Adipocyte (in vitro differentiated cells): Measurements from ENCODE around the gene SEPTIN2.

ENCODE experiments used
- DNase-seq: peaks from one replicate; pipeline ENCODE4 v3.0.0-alpha.2; 2015; ENCODE audit warnings: low read depth
- H3K27me3 ChIP-seq: replicated peaks from 2 replicates; pipeline ENCODE4 v1.7.0; 2013; ENCODE audit warnings: mild to moderate bottlenecking, low read length, moderate library complexity; ENCODE audit not compliant: control insufficient read depth, insufficient read depth
- H3K36me3 ChIP-seq: 2 replicates; pipeline ENCODE4 v1.7.0; 2013; ENCODE audit warnings: low read length, mild to moderate bottlenecking, moderate library complexity; ENCODE audit not compliant: control insufficient read depth, insufficient read depth, severe bottlenecking
- H3K4me1 ChIP-seq: 2 replicates; pipeline ENCODE4 v1.7.0; 2013; ENCODE audit warnings: mild to moderate bottlenecking, low read length, moderate library complexity; ENCODE audit not compliant: control insufficient read depth, insufficient read depth
- H3K4me3 ChIP-seq: 2 replicates; pipeline ENCODE4 v1.7.0; 2013; ENCODE audit warnings: mild to moderate bottlenecking, low read length, moderate library complexity
- H3K9ac ChIP-seq: 2 replicates; pipeline ENCODE4 v1.7.0; 2013; ENCODE audit warnings: mild to moderate bottlenecking, low read length, moderate library complexity
- H3K9me3 ChIP-seq: 2 replicates; pipeline ENCODE4 v1.7.0; 2013; ENCODE audit warnings: mild to moderate bottlenecking, low read length, moderate library complexity; ENCODE audit not compliant: control insufficient read depth

Gene SEPTIN2

GRCh38 chr2:241315879-241316631 is at the start of gene SEPTIN2:
SEPTIN2 (plus strand) TSS chr2:241315925; CDS start chr2:241324233, 8,308 bp downstream.
- DNase-seq: peak; percentile 79
- Histone ChIP-seq H3K27me3 (no peaks in the 10 kb centered on the region), H3K4me3 (peak within 1 kb of the TSS; percentile 98), H3K9ac (peak within 1 kb of the TSS; percentile 100), H3K4me1 (peaks cover 66% of the 10 kb centered on the region), H3K9me3 (no peaks in the 10 kb centered on the region), H3K36me3 (peaks cover 6% of the 10 kb centered on the region)

GRCh38 chr2:241267249-241268067 is 48.3 kb upstream of the SEPTIN2 start:
- no peak overlapping the region for H3K9ac ChIP-seq
- peaks cover 58% of the 10 kb centered on the region for H3K36me3 ChIP-seq
- H3K27me3 ChIP-seq: no peaks in the 10 kb centered on the region
- H3K4me1 ChIP-seq: peaks cover 33% of the 10 kb centered on the region
- no peak for DNase-seq
- H3K4me3 ChIP-seq: no peak overlapping the region
- H3K9me3 ChIP-seq: no peaks in the 10 kb centered on the region

GRCh38 chr2:241268306-241268705 is 47.4 kb upstream of the SEPTIN2 start:
- no peak for DNase-seq
- no peaks in the 10 kb centered on the region for H3K9me3 ChIP-seq
- H3K4me1 ChIP-seq: peaks cover 37% of the 10 kb centered on the region
- H3K4me3 ChIP-seq: peak overlapping the region; percentile 85
- H3K9ac ChIP-seq: no peak overlapping the region
- H3K36me3 ChIP-seq: peaks cover 50% of the 10 kb centered on the region
- H3K27me3 ChIP-seq: no peaks in the 10 kb centered on the region

GRCh38 chr2:241268716-241269445 is 46.8 kb upstream of the SEPTIN2 start:
- no peaks in the 10 kb centered on the region for H3K27me3 ChIP-seq
- peak overlapping the region; percentile 85 for H3K4me3 ChIP-seq
- H3K36me3 ChIP-seq: peaks cover 44% of the 10 kb centered on the region
- peak; percentile 75 for DNase-seq
- H3K9ac ChIP-seq: no peak overlapping the region
- H3K9me3 ChIP-seq: no peaks in the 10 kb centered on the region
- H3K4me1 ChIP-seq: peaks cover 38% of the 10 kb centered on the region

GRCh38 chr2:241269707-241270520 is 45.8 kb upstream of the SEPTIN2 start:
- H3K4me1 ChIP-seq: peaks cover 43% of the 10 kb centered on the region
- H3K9me3 ChIP-seq: no peaks in the 10 kb centered on the region
- no peak for DNase-seq
- H3K9ac ChIP-seq: peak overlapping the region; percentile 89
- H3K4me3 ChIP-seq: peak overlapping the region; percentile 85
- peaks cover 34% of the 10 kb centered on the region for H3K36me3 ChIP-seq
- no peaks in the 10 kb centered on the region for H3K27me3 ChIP-seq

GRCh38 chr2:241270531-241270930 is 45.2 kb upstream of the SEPTIN2 start:
- no peaks in the 10 kb centered on the region for H3K9me3 ChIP-seq
- peaks cover 43% of the 10 kb centered on the region for H3K4me1 ChIP-seq
- H3K27me3 ChIP-seq: no peaks in the 10 kb centered on the region
- H3K4me3 ChIP-seq: peak overlapping the region; percentile 85
- no peak for DNase-seq
- H3K36me3 ChIP-seq: peaks cover 27% of the 10 kb centered on the region
- H3K9ac ChIP-seq: peak overlapping the region; percentile 89

GRCh38 chr2:241271706-241272302 is 43.9 kb upstream of the SEPTIN2 start:
- Histone ChIP-seq H3K4me3 (peak overlapping the region; percentile 85), H3K9me3 (no peaks in the 10 kb centered on the region), H3K4me1 (peaks cover 43% of the 10 kb centered on the region), H3K27me3 (no peaks in the 10 kb centered on the region), H3K9ac (peak overlapping the region; percentile 89), H3K36me3 (peaks cover 15% of the 10 kb centered on the region)
- DNase-seq: peak; percentile 92

- Histone ChIP-seq H3K27me3 (no peaks in the 10 kb centered on the region), H3K4me1 (peaks cover 43% of the 10 kb centered on the region), H3K36me3 (peaks cover 8% of the 10 kb centered on the region), H3K4me3 (peak overlapping the region; percentile 85), H3K9me3 (no peaks in the 10 kb centered on the region), H3K9ac (peak overlapping the region; percentile 89)
- DNase-seq: peak; percentile 92
Observed at GRCh38 chr2:241272303-241273209, 43.2 kb upstream of the SEPTIN2 start.

GRCh38 chr2:241273210-241274020 is 42.3 kb upstream of the SEPTIN2 start:
- H3K4me3 ChIP-seq: peak overlapping the region; percentile 78
- DNase-seq: no peak

More at GRCh38 chr2:241273210-241274020, 42.3 kb upstream of the SEPTIN2 start:
- H3K9ac ChIP-seq: peak overlapping the region; percentile 84
- peaks cover 40% of the 10 kb centered on the region for H3K4me1 ChIP-seq
- H3K27me3 ChIP-seq: no peaks in the 10 kb centered on the region
- no peaks in the 10 kb centered on the region for H3K36me3 ChIP-seq
- H3K9me3 ChIP-seq: no peaks in the 10 kb centered on the region
